Mesenteric fat pad (tissue), 1 donor: ENCODE measurements around the gene HTR3E. TPM values are rescaled to one million over a fixed set of nuclear protein-coding genes. Genes with fewer than 3 reads are reported as not detected.
"Not testable (repeated sequence)": the region's sequence is repeated elsewhere in the genome, so short reads cannot be mapped to it uniquely, and the experiment has no call there.

ENCODE experiments used
- DNase-seq: peaks from one replicate; pipeline ENCODE4 v3.0.0-alpha.2; 2020; ENCODE audit warnings: low spot score
- total RNA-seq: library from RNA; stranded (reverse); fragmentation: NEBNext Ultra II Directional; extraction: Animal tissue kit (Norgen Biotek cat#: 25700); gene quantifications from one replicate; pipeline ENCODE4 v1.2.1, GENCODE V29; 2021
- donor health status: DM: yes; HTN: yes; CAD: no.

The HTR3E gene
- total RNA-seq, 1 donor from 2014 or later = not detected

- no peak for DNase-seq
These were observed 3.2 kb downstream of the HTR3E start for GRCh38 chr3:184099806-184100686.

GRCh38 chr3:184110316-184110725 is 13.5 kb downstream of the HTR3E start:
- no peak for DNase-seq

GRCh38 chr3:184116017-184116416 is 19.2 kb downstream of the HTR3E start:
- DNase-seq = no peak

GRCh38 chr3:184117636-184118035 is 20.8 kb downstream of the HTR3E start:
- no peak for DNase-seq

- DNase-seq = not testable (repeated sequence)
These were observed 24.2 kb downstream of the HTR3E start for GRCh38 chr3:184121031-184121430.

GRCh38 chr3:184126006-184126405 is 29.1 kb downstream of the HTR3E start:
- no peak for DNase-seq

GRCh38 chr3:184129012-184129411 is 32.1 kb downstream of the HTR3E start:
- no peak for DNase-seq

GRCh38 chr3:184132945-184133344 is 36.1 kb downstream of the HTR3E start:
- DNase-seq = no peak

- peak; percentile 92 for DNase-seq
These were observed 37.2 kb downstream of the HTR3E start for GRCh38 chr3:184133840-184134745.

GRCh38 chr3:184134746-184135148 is 37.9 kb downstream of the HTR3E start:
- no peak for DNase-seq

GRCh38 chr3:184135149-184135910 is 38.5 kb downstream of the HTR3E start, which contains the start of gene EIF2B5:
EIF2B5 (plus strand) TSS chr3:184135358; CDS start chr3:184135386, 28 bp downstream.
- peak; percentile 94 for DNase-seq

- DNase-seq = no peak
These were observed 39.0 kb downstream of the HTR3E start for GRCh38 chr3:184135911-184136260.

- peak; percentile 64 for DNase-seq
These were observed 43.6 kb downstream of the HTR3E start for GRCh38 chr3:184140436-184140835.

GRCh38 chr3:184142199-184142598 is 45.3 kb downstream of the HTR3E start:
- peak; percentile 41 for DNase-seq

- peak; percentile 53 for DNase-seq
These were observed 46.5 kb downstream of the HTR3E start for GRCh38 chr3:184143327-184143726.

- DNase-seq = no peak
These were observed 47.6 kb downstream of the HTR3E start for GRCh38 chr3:184144505-184144904.

GRCh38 chr3:184145111-184145524 is 48.3 kb downstream of the HTR3E start:
- DNase-seq = no peak

GRCh38 chr3:184145751-184146270 is 48.9 kb downstream of the HTR3E start:
- DNase-seq = no peak

- no peak for DNase-seq
These were observed 51.2 kb downstream of the HTR3E start for GRCh38 chr3:184148076-184148475.

- no peak for DNase-seq
These were observed 52.3 kb downstream of the HTR3E start for GRCh38 chr3:184149123-184149522.

GRCh38 chr3:184149770-184150169 is 52.9 kb downstream of the HTR3E start:
- DNase-seq = not testable (repeated sequence)
